ENCODE measurements around the gene C12orf75.

DNA sequence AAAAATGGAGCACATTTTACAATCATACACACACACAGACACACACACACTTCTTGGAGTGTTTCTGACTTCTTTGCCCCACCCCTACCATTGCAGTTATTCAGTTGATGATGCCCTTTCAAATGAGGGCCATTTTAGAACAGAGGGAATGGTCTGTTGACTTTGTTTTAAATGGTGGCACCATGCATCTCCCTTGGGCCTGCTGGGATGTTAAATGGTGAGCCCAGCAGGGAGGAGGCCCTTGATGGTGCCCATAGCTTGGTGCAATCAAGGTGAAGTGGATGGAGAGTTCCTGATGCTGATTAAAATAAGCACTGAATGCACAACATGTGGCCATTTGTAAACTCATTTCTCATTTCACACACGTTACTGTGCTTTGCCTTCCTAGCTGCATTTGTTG, 13.3 kb downstream of the C12orf75 start:
- TF ChIP-seq CTCF (IDR thresholded peaks at IDR 0.05): no peak
- TF ChIP-seq POLR2A (IDR thresholded peaks at IDR 0.05): no peak
